ENCODE data around the gene ALDOB.

The ALDOB gene

GRCh38 chr9:101466863-101467262 is 31.3 kb upstream of the ALDOB start:
- no peak overlapping the region for H3K27ac Mint-ChIP-seq
- H3K4me1 Mint-ChIP-seq: no peaks in the 10 kb centered on the region
- ATAC-seq: no peak
- H3K36me3 Mint-ChIP-seq: no peaks in the 10 kb centered on the region
- peaks cover 22% of the 10 kb centered on the region for H3K27me3 Mint-ChIP-seq
- H3K4me3 Mint-ChIP-seq: no peak overlapping the region
- no peaks in the 10 kb centered on the region for H3K9me3 Mint-ChIP-seq

GRCh38 chr9:101465326-101465915 is 29.8 kb upstream of the ALDOB start:
- H3K9me3 Mint-ChIP-seq: no peaks in the 10 kb centered on the region
- H3K36me3 Mint-ChIP-seq: no peaks in the 10 kb centered on the region
- no peak for ATAC-seq
- no peaks in the 10 kb centered on the region for H3K4me1 Mint-ChIP-seq
- no peak overlapping the region for H3K4me3 Mint-ChIP-seq
- H3K27me3 Mint-ChIP-seq: peaks cover 14% of the 10 kb centered on the region
- no peak overlapping the region for H3K27ac Mint-ChIP-seq

- no peaks in the 10 kb centered on the region for H3K4me1 Mint-ChIP-seq
- no peak overlapping the region for H3K27ac Mint-ChIP-seq
- no peaks in the 10 kb centered on the region for H3K9me3 Mint-ChIP-seq
- no peak overlapping the region for H3K4me3 Mint-ChIP-seq
- no peaks in the 10 kb centered on the region for H3K36me3 Mint-ChIP-seq
- H3K27me3 Mint-ChIP-seq: peaks cover 9% of the 10 kb centered on the region
- ATAC-seq: no peak
These were observed 27.8 kb upstream of the ALDOB start for GRCh38 chr9:101463397-101463796.

GRCh38 chr9:101462558-101462957 is 27.0 kb upstream of the ALDOB start:
- Mint-ChIP-seq H3K4me1 (no peaks in the 10 kb centered on the region), H3K9me3 (no peaks in the 10 kb centered on the region), H3K36me3 (no peaks in the 10 kb centered on the region), H3K27ac (no peak overlapping the region), H3K4me3 (no peak overlapping the region), H3K27me3 (peaks cover 9% of the 10 kb centered on the region)
- no peak for ATAC-seq

GRCh38 chr9:101460965-101461364 is 25.4 kb upstream of the ALDOB start:
- Mint-ChIP-seq H3K27me3 (peaks cover 9% of the 10 kb centered on the region), H3K4me3 (no peak overlapping the region), H3K4me1 (no peaks in the 10 kb centered on the region), H3K36me3 (no peaks in the 10 kb centered on the region), H3K9me3 (no peaks in the 10 kb centered on the region), H3K27ac (no peak overlapping the region)
- ATAC-seq: no peak

GRCh38 chr9:101458963-101459631 is 23.5 kb upstream of the ALDOB start:
- peaks cover 9% of the 10 kb centered on the region for H3K27me3 Mint-ChIP-seq
- ATAC-seq: peak; percentile 75
- no peaks in the 10 kb centered on the region for H3K36me3 Mint-ChIP-seq
- no peaks in the 10 kb centered on the region for H3K9me3 Mint-ChIP-seq
- H3K4me1 Mint-ChIP-seq: no peaks in the 10 kb centered on the region
- no peak overlapping the region for H3K27ac Mint-ChIP-seq
- H3K4me3 Mint-ChIP-seq: no peak overlapping the region

GRCh38 chr9:101457003-101457402 is 21.4 kb upstream of the ALDOB start:
- Mint-ChIP-seq H3K4me1 (no peaks in the 10 kb centered on the region), H3K9me3 (peaks cover 14% of the 10 kb centered on the region), H3K36me3 (no peaks in the 10 kb centered on the region), H3K27me3 (no peaks in the 10 kb centered on the region), H3K27ac (no peak overlapping the region), H3K4me3 (no peak overlapping the region)
- no peak for ATAC-seq

GRCh38 chr9:101455656-101456240 is 20.2 kb upstream of the ALDOB start:
- no peaks in the 10 kb centered on the region for H3K4me1 Mint-ChIP-seq
- no peak overlapping the region for H3K27ac Mint-ChIP-seq
- peaks cover 17% of the 10 kb centered on the region for H3K9me3 Mint-ChIP-seq
- H3K36me3 Mint-ChIP-seq: no peaks in the 10 kb centered on the region
- ATAC-seq: no peak
- H3K4me3 Mint-ChIP-seq: no peak overlapping the region
- no peaks in the 10 kb centered on the region for H3K27me3 Mint-ChIP-seq

- H3K27me3 Mint-ChIP-seq: peaks cover 2% of the 10 kb centered on the region
- H3K4me3 Mint-ChIP-seq: no peak overlapping the region
- no peaks in the 10 kb centered on the region for H3K36me3 Mint-ChIP-seq
- peaks cover 17% of the 10 kb centered on the region for H3K9me3 Mint-ChIP-seq
- ATAC-seq: no peak
- peaks cover 7% of the 10 kb centered on the region for H3K4me1 Mint-ChIP-seq
- H3K27ac Mint-ChIP-seq: no peak overlapping the region
These were observed 18.4 kb upstream of the ALDOB start for GRCh38 chr9:101453776-101454570.

- Mint-ChIP-seq H3K36me3 (no peaks in the 10 kb centered on the region), H3K9me3 (peaks cover 17% of the 10 kb centered on the region), H3K27me3 (peaks cover 14% of the 10 kb centered on the region), H3K4me3 (no peak overlapping the region), H3K4me1 (peaks cover 15% of the 10 kb centered on the region), H3K27ac (no peak overlapping the region)
- ATAC-seq: no peak
These were observed 15.9 kb upstream of the ALDOB start for GRCh38 chr9:101451498-101451897.

- Mint-ChIP-seq H3K4me1 (peaks cover 15% of the 10 kb centered on the region), H3K27ac (no peak overlapping the region), H3K9me3 (peaks cover 17% of the 10 kb centered on the region), H3K27me3 (peaks cover 19% of the 10 kb centered on the region), H3K4me3 (no peak overlapping the region), H3K36me3 (no peaks in the 10 kb centered on the region)
- ATAC-seq: no peak
These were observed 15.4 kb upstream of the ALDOB start for GRCh38 chr9:101450931-101451330.

- peak overlapping the region; percentile 83 for H3K27ac Mint-ChIP-seq
- H3K4me3 Mint-ChIP-seq: peak overlapping the region; percentile 82
- H3K27me3 Mint-ChIP-seq: peaks cover 33% of the 10 kb centered on the region
These were observed 13.6 kb upstream of the ALDOB start for GRCh38 chr9:101449071-101449721.

GRCh38 chr9:101448680-101449070 is 13.1 kb upstream of the ALDOB start:
- ATAC-seq: no peak
- Mint-ChIP-seq H3K36me3 (no peaks in the 10 kb centered on the region), H3K9me3 (peaks cover 17% of the 10 kb centered on the region), H3K27ac (peak overlapping the region; percentile 83), H3K4me1 (peaks cover 15% of the 10 kb centered on the region), H3K4me3 (peak overlapping the region; percentile 82), H3K27me3 (peaks cover 36% of the 10 kb centered on the region)

More at GRCh38 chr9:101449071-101449721, 13.6 kb upstream of the ALDOB start:
- H3K9me3 Mint-ChIP-seq: peaks cover 17% of the 10 kb centered on the region
- H3K4me1 Mint-ChIP-seq: peaks cover 15% of the 10 kb centered on the region
- peak; percentile 96 for ATAC-seq
- H3K36me3 Mint-ChIP-seq: no peaks in the 10 kb centered on the region

- Mint-ChIP-seq H3K27ac (no peak overlapping the region), H3K9me3 (peaks cover 2% of the 10 kb centered on the region), H3K4me1 (peaks cover 15% of the 10 kb centered on the region), H3K4me3 (no peak overlapping the region), H3K27me3 (peaks cover 54% of the 10 kb centered on the region), H3K36me3 (no peaks in the 10 kb centered on the region)
- ATAC-seq: no peak
These were observed 11.2 kb upstream of the ALDOB start for GRCh38 chr9:101446732-101447131.

All from stimulated activated memory B cell treated with anti-CD40 and anti-IgM and Interleukin-4, amounts not matched to agents 10 μg/mL and 1 μg/mL and 100 μg/mL, for 72 hours (primary cell).